ENCODE measurements around the gene SLC66A1.

SLC66A1 gene

DNA sequence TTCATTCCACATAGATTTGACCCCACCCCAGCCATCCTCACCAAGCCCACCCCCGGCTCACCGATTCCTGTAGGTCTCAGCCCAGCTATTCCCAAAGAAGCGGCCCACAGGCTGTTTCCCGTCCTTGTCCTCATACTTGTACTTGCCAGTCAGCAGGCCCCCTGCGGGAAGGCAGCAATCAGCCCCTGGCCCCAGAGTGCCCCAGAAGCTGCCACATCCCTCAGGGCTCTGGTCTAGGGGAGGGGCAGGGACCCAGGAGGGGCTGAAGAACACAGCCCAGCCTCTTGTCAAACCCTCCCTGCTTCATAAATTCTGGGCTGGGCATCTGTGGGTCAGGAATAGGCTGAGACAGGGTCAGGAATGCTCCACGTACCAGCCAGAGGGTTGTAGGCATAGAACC lies 5.2 kb upstream of the SLC66A1 start:
- no peak for DNase-seq

DNA sequence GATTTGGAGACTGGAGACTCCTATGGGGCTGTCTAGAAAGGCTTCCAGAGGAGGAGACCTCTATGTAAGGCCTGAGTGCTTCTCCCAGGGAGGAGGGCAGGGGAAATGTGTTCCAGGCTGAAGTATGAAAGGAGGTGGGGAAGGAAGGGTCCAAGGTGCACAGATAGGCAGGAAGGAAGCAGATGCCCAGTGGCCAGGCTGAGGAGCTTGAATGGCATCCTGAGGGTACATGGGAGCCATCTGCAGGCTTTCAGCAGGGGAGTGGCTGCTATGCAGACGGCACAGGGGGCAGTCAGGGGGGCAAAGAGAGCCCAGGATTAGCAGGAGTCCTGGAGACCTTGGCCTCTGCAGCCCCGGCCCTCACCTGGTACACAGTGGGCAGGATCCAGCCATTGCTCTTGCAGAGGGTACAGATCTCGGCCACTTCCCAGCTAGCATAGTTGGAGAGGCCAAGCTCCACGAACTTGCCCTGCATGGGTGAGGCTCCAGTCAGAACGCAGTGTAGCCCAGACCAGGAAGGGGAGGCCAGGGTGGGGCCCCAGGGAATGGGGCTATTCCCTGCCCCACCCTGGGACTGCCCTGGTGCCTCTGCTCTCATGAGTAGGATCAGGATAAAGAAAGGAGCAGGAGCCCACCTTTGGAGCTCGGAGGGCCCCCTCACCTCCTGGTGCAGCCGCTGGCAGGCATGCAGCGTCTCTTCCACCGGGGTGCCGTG lies 4.2 kb upstream of the SLC66A1 start:
- DNase-seq: no peak

DNA sequence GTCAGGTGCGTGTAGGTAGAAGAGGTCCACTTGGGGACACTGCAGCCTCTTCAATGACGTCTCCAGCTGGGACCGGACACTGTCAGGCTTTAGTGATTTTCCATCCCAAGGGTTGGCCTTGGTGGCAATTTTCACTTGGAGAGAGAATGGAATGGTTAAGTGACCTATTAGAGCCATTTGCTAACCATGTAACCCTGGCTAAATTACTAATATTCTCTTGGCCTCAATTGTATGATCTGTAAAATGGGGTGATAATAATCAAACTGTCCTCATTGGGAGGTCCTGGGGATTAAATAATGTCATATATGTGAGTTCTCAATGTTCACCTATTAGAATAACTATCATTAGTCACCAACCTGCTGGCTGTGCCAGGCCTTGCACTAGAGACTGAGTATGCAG lies 3.6 kb upstream of the SLC66A1 start:
- no peak for DNase-seq

DNA sequence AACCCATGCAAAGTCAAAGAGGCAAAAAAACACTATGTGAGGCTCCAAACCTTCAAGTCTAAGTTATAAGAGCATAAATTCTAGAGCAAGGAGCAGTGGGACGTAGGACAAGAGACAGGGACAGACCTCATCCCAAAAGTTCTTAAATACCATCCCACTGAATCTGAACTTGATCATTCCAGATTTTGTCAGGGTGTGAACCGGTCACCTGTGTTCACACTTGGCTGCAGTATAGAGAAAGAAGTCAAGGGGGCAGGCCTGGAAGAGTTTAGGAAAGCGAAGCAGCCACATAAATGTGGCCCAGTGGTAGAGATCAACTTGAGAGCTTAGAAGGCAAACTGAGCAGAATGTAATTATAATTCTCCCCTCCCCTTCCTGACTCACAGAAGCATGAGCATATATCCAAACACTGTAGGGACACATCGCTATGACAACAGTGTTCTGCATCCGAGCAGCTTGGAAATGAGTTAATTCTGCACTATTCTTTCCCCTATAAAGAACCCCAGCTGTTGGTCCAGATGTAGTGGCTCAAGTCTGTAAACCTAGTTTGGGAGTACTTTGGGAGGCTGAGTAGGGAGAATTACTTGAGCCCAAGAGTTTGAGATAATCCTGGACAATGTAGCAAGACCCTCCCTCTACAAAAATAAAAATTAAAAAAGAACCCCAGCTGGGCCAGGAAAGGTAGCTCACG lies 2.9 kb upstream of the SLC66A1 start:
- DNase-seq: peak; percentile 40

DNA sequence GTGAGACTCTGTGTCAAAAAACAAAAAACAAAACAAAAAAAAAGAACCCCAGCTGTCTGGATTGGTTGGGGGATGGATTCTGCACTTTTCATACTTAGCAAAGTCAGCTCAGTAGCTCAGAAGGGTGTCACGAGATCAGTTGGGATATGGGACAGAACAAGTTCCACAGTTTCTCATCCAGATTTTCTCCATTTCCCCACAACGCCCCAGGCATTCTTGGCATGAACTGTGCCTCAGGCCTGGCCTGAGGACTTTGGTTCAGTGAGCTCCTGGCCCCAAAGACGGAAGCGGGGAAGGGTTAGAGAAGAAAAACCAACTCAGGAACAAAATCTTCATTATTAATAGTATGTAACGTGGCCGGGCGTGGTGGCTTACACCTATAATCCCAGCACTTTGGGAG lies 2.1 kb upstream of the SLC66A1 start:
- DNase-seq: no peak

DNA sequence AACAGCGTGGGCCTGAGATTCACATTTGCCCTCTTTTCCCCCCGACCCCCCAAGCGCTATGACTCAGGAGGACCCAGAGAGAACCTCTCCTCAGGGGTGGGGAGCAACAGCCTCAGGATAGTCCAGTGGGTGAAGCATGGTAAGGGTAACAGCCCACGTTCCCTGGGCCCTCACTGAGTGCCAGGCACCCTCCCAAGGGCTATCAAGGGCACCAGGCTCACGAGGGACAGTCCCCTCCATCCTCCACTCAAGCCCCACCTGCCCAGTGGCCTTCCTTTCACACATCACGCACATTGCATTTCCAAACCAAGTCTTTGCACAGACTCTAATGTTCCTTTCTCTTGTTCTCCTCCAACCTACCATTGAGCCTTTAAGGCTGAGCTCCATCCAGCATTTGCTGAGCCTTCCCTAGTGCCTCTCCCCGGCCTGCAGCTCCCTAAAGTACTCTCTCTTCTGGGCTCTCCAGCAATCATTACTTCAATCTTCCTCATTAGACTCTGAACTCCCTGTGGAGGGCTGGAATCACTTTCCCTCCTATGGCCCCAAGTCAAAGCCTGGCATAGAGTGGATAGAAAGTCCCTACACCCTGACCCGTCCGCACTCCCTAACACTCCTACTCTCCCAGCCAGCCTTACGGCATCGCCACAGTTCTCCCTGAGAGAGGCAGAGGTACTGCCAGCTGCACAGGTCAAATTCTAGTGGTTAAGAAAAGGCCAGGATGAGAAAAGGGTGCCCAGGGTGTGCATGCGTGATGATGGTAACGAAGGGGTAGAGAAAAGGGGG lies 1.2 kb upstream of the SLC66A1 start:
- no peak for DNase-seq

DNA sequence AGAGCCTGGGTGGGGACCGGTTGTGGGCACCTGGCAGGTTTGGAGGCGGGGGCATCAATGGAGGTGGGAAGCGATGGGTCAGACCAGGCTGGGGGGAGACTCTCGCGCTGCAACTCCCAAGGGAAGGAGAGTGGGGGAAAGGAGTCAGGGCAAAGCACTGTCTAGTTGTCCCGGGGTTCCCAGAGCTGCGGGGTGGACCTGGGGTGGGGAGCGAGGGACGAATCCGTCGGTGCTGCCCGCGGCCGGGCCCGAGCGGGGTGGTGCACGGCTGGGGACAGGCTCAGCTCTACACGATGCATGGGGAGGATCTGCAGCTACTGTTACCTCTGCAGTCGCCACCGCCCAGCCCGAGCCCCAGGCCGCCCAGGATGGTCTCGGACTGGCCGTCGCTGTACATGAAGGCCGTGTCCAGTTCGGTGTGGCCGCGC lies 609 bp upstream of the SLC66A1 start:
- DNase-seq: no peak

DNA sequence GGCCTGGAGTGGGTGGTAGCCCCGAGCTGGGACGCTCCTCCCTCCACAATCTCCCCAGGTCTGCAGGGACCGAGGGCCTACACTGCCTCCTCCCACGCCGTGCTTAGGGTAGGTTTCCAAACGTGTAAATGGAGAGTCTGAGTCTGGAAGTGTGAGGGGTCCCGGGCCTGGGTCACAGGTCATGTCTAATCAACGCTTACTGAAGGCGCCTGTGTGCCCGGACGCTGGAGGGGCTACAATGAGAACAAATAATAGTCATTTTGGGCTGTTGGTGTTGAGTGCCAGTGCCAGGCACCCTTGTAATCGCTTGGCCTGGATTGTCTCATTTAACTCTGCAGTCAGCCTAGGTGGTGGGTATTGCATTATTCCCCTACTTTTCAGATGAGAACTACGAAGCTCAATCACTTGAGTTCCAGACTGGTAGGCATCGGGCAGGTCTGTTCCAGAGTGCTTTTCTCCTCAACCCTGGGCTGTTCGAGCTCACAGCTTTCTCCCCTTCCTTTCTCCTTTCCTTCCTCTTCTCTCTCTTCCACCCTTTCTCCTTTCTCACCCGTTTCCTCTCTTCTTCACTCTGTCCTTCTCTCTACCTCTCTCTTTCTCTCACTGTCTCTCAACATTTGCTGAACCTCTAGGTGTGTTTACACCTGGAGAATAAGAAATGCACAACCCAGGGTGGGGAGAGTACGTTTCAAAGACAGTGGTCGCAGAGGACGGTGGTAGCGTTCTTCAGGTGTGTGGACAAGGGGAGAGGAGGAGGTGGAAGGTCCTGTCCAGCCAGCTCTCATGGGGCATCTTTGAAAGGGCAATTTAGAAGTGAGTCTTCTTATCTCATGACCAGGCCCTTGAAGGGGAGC lies 883 bp downstream of the SLC66A1 start:
- DNase-seq: no peak

DNA sequence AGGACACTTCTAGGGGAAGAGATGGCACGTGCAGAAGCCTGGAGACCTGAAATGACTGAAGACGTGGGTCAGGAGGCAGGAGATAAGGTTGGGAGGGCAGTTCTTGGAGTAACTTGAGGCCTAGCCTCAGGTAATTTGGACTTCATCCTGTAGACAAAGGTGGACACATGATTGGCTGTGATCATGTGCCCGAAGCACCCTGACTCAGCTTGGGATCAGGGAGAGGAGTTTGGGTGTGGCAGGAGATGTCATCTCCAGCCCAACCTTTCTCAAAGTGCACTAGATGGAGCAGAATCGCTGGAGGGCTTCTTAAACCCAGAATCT lies 1.5 kb downstream of the SLC66A1 start:
- DNase-seq: no peak

DNA sequence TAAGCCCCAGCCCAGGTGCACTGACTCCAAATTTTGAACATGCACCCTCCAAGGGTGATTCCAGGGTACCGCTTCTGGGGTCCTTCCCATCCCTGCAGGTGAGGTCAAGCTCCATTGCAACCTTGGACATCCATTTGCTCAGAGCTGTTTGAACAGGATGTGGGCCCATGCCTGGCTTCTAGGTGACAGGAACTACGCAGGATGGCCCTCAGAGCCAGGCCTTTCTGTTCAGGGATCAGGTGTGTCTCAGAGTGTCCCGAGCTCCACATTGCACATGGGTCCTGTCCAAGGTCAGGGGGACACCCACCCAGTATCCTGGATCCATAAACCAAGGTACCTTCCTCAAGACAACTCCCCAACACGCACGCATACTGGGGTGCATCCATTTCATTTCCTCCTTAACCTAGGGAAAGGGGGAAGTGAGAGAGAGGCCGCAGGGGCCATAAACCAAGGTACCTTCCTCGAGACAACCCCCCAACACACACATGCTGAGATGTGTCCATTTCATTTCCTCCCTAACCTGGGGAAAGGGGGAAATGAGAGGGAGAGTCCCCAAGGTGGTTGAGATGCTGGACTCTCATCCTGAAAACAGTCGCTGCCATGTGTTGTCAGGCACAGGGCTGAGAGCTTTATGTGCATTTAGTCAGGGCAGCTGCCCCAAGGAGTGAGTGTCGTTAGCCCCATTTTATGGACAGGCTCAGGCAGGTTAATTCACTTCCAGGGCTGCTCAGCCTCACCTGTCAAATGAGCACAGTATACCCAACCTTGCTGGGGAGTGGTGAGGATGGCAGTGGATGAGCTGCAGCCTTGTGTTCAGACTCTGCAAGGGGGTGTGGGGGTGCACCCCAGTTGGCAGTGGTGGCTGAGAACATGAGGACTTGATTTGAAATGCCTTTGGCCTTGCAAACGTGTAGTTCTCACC lies 2.1 kb downstream of the SLC66A1 start:
- no peak for DNase-seq

DNA sequence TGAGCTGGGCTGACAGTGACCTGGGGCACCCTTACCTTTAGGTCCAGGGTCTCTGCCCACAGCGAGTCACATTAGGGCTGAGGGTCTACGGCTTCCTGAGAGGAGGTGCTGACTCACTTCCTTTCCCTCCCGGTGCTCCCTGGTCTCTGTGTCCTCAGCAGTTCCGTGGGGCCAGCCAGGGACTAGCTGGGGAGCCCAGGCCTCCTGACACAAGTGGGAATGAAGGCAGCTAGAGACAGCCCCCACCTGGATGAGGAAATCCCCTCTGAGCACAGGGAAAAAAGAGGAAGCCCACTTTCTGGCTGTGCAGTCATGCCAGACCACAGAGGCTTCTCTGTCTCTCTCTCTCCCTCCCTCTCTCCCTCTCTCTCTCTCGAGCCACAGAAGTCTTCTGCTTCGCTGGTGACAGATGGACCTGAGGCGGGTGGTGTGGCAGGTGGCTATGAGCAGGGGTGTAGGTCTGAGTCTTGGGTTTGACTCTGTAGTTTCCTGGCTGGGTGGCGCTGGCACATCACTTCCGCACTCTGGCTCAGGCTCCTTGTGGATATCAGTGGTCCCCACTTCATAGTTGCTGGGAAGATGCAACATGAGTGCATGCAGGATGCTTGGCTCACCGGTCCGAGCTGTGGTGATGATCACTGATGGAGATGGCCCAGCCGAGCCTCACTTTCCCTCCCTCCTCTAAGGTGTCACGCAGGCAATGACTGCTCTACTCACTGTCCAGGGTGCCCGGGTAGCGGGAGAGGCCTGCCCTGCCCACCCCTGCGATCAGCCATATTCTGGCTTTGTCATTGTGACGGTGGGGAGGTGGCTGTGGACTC lies 3.5 kb downstream of the SLC66A1 start:
- DNase-seq: peak; percentile 33

DNA sequence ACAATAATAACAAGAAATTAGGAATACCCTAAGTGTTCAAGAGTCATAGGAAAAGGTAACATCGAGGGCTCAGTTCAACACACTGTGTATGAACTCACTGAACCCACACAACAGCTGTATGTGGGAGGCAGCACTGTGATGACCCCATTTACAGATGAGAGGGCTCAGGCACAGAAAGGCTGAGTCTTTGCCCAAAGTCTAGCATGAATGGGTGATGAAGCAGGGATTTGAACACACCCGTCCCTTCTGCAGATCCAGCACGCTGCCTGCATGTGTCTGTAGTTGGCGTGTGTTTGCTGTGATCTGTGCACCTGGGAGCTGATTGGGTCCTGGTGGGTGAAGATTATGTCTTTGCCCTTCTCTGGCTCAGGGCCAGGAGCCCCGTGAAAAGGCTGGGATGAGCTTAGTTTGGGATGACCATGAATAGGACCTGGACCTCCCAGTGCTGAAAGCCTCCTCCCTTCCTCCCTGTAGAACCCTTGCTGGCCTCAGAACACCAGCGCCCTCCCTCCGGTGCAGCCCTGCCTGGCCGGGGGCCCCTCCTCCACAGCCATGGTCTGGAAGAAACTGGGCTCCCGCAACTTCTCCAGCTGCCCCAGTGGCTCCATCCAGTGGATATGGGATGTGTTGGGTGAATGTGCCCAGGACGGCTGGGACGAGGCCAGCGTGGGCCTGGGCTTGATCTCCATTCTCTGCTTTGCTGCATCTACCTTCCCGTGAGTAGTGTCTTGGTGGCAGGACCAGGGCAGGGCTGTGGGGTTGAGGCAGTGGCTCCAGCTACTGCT lies 5.2 kb downstream of the SLC66A1 start:
- DNase-seq: no peak

DNA sequence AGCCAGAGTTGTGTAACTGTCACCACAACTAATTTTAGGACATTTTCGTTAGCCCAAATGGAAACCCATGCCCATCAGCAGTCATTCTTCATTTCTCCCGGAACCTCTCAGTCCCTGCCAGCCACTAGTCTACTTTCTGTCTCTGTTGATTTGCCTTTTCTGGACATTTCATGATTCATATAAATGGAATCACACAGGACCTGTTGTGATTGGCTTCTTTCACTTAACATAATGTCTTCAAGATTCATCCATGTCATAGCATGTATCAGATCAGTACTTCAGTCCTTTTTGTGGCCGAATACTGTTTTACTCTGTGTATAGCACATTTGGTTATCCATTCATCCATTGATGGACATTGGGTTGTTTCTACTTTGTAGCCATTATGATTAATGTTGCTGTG lies 7.1 kb downstream of the SLC66A1 start:
- DNase-seq: no peak

DNA sequence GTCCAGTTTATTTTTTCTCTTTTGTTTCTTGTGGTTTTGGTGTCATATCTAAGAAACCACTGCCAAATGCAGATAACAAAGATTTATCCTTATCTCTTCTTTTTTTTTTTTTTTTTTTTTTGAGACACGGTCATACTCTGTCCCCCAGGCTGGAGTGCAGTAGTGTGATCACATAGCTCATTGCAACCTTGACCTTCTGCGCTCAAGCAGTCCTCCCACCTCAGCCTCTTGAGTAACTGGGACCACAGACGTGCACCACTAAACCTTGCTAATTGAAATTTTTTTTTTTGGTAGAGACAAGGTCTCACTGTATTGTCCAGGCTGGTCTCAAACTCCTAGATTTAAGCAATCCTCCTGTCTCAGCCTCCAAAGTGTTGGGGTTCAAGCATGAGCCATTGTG lies 8.9 kb downstream of the SLC66A1 start:
- DNase-seq: no peak

DNA sequence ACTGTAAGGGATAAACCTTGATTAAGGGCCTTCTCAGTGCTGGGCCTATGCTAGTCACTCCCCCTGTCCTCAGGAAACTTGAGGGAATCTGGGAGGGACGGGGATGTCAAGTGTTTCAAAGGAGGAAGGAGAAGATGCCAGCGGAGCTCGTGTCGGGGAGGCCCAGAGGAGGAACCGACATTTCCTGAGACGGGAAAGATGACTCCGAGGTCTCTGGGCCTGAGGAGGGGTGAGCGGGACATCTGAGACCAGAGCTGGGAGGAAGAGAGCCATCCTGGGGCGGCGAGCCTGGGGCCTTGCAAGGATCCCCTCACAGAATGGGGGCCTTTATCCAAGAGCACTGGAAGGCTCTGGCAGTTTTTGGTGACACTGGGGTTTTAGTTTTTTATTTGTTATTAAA lies 10.4 kb downstream of the SLC66A1 start:
- no peak for DNase-seq

DNA sequence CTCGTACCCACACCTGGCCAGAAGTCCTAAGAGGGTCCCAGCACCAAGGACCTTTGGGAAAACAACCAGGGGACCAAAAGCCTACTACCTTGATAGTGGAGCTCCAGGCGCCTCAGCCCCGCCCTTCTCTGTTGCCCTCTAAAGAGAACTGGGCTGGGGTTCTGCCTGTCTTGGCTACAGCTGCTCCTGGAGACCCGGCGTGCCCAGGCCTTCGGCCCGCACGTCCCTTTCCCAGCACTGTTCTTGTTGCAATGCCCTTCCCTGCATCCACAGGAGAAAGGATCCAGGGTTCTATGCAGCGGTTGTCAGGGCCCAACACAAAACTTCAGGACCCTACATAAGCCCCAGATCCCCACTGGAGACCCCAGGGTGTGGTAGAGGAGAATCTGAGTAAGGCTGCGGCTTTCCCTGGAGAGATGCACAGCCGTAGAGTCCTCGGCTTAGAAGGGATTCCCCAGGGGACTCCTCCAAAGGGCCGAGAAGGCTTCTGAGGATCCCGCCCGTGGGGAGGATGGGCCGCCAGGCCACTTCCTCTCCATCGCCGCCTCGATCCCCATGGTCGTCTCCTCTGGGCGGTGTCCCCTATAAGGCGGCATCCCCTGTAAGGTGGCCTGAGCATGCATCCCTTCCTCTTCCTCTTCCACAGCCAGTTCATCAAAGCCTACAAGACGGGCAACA lies 12.0 kb downstream of the SLC66A1 start:
- DNase-seq: no peak

DNA sequence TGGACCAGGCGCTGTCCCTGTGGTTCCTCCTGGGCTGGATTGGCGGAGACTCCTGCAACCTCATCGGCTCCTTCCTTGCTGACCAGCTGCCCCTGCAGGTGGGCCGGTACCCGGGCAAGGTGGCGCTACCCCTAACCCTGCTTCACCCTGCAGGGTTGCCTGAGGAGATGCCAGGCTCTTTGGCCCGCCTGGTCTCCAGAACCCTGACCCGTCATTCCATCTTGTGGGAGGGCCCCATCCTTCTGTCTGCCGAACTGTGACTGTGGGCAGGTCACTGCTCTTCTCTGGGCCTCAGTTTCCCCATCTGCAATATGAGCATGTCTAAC lies 12.5 kb downstream of the SLC66A1 start:
- DNase-seq: no peak

DNA sequence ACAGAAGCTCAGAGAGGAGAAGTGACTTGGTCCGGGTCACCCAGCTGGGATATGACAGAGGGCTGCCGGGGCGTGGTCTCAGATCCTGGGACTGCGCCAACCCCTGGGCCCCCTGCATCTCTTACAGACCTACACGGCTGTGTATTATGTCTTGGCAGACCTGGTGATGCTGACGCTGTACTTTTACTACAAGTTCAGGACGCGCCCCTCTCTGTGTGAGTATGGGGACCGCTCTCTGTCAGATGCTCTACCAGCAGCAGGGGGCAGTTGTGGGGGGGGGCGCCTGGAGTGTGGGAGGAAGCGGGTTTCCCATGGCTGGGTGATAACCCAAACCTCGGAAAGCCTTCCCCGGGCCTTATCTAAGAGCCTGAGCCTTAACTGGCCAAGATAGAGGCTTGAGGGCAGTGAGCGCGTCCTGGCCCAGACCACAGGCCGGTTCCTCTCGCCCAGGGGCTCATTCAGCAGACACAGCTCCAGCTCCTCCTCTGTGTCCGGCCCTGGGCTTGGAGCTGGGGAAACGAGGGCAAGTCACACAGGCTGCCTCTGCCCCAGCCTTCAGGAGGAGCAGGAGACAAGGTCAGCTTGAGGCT lies 13.3 kb downstream of the SLC66A1 start:
- no peak for DNase-seq

DNA sequence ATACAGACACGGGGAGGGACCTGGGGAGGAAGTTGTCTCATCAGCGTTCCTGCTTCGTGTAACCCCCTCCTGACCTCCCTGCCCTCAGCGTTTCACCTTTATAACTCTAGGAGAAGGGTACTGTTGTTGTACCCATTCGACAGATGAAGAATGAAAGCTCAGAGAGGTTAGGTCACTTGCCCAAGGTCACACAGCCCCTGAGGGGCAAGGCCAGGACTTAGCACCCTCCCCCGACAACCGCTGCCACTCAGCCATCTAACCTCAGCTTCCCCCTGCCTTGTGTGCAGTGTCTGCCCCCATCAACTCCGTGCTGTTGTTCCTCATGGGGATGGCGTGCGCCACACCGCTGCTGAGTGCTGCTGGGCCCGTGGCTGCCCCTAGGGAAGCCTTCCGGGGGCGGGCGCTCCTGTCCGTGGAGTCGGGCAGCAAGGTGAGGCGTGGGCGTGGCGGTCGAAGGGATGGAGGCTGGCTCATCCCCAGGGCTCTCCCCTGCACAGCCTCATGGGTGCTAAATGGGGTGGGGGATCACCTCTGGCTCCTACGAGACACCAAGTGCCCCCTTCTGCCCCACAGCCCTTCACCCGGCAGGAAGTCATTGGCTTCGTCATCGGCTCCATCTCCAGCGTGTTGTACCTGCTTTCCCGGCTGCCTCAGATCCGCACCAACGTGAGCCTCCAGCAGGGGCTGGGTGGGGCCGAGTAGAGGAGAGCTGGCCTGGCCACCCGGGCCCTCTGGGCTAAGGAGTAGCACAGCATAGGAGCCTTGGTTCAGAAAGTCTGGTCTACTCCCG lies 14.0 kb downstream of the SLC66A1 start:
- no peak for DNase-seq
